Endothelial cell of umbilical vein (primary cell): ENCODE results near the gene TNPO1.
"Not testable (repeated sequence)": the region's sequence is repeated elsewhere in the genome, so short reads cannot be mapped to it uniquely, and the experiment has no call there.

Experiments
- EZH2 ChIP-seq: IDR thresholded peaks from 2 replicates; pipeline ENCODE4 v1.6.1; 2012; ENCODE audit warnings: borderline replicate concordance, low read depth, mild to moderate bottlenecking, moderate library complexity, low read length, inconsistent platforms; ENCODE audit not compliant: severe bottlenecking
- POLR2A ChIP-seq: IDR thresholded peaks from 2 replicates; pipeline ENCODE4 v1.6.1; 2012; ENCODE audit warnings: low read depth, mild to moderate bottlenecking, control low read depth, low read length
- POLR2AphosphoS5 ChIP-seq: IDR thresholded peaks from 2 replicates; pipeline ENCODE4 v1.6.1; 2012; ENCODE audit warnings: low read depth, mild to moderate bottlenecking, control low read depth, low read length, moderate library complexity; ENCODE audit not compliant: insufficient read depth
- TF ChIP-seq, protein P1 (sequence below): IDR thresholded peaks from 2 replicates; pipeline ENCODE4 v1.6.1; 2011; ENCODE audit not compliant: insufficient read depth, insufficient read length
- TF ChIP-seq, protein P2 (sequence below), 2 donors: IDR thresholded peaks; 1 replicate in 1 of 2; 2 replicates in 1 of 2; pipeline ENCODE4 v1.5.1; 2011; ENCODE audit warnings: low read length in 2 of 2, mild to moderate bottlenecking in 2 of 2, moderate library complexity in 2 of 2, control low read depth in 1 of 2, inconsistent platforms in 1 of 2, low read depth in 1 of 2; ENCODE audit not compliant: insufficient read depth in 1 of 2; ENCODE audit errors: extremely low read depth in 1 of 2

DNA sequence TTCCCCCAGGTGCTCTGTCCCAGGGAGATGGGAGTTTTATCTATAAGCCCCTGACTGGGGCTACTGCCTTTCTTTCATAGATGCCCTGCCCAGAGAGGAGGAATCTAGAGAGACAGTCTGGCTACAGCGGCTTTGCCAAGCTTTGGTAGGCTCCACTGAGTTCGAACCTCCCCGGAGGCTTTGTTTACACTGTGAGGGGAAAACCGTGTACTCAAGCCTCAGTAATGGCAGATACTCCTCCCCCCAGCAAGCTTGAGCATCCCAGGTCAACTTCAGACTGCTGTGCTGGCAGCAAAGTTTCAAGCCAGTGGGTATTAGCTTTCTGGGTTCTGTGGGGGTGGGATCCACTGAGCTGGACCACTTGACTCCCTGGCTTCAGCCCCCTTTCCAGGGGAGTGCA is 7.8 kb upstream of the TNPO1 start:
- TF ChIP-seq, protein P1, sequence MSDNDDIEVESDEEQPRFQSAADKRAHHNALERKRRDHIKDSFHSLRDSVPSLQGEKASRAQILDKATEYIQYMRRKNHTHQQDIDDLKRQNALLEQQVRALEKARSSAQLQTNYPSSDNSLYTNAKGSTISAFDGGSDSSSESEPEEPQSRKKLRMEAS, result not testable (repeated sequence)
- not testable (repeated sequence) for TF ChIP-seq POLR2A, EZH2, POLR2AphosphoS5
- TF ChIP-seq, protein P2, sequence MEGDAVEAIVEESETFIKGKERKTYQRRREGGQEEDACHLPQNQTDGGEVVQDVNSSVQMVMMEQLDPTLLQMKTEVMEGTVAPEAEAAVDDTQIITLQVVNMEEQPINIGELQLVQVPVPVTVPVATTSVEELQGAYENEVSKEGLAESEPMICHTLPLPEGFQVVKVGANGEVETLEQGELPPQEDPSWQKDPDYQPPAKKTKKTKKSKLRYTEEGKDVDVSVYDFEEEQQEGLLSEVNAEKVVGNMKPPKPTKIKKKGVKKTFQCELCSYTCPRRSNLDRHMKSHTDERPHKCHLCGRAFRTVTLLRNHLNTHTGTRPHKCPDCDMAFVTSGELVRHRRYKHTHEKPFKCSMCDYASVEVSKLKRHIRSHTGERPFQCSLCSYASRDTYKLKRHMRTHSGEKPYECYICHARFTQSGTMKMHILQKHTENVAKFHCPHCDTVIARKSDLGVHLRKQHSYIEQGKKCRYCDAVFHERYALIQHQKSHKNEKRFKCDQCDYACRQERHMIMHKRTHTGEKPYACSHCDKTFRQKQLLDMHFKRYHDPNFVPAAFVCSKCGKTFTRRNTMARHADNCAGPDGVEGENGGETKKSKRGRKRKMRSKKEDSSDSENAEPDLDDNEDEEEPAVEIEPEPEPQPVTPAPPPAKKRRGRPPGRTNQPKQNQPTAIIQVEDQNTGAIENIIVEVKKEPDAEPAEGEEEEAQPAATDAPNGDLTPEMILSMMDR (IDR thresholded peaks at IDR 0.05; ENCODE audit: extremely low read depth in 1 of 2, insufficient read depth in 1 of 2, low read depth in 1 of 2, low read length in 2 of 2), result not testable (repeated sequence)
